HepG2 (cell line): Measurements from ENCODE around the gene INHBC. TPM values are rescaled to one million over a fixed set of nuclear protein-coding genes. Genes with fewer than 3 reads are reported as not detected.

Experiments used
- ATAC-seq: fragments of 200-7000 bp; cut with Tn5 transposase; 3 replicates; pipeline ENCODE4 v1.9.1; 2020; ENCODE audit warnings: mild to moderate bottlenecking, moderate library complexity
- BruUV-seq: library from RNA; stranded (reverse); fragments of 400-500 nt; replicated peaks from 2 replicates; lab custom pipeline; 2021; lab: Mats Ljungman, UMichigan
- CTCF ChIA-PET: fragments of 300-600 bp; formaldehyde crosslinking; extraction: SDS; loops from one replicate; lab custom pipeline; 2021; ENCODE audit warnings: low total read pairs, inconsistent platforms, low intra/inter-chr PET ratio; lab: Yijun Ruan, JAX
- POLR2A ChIA-PET: fragments of 350-600 bp; sonication (Branson Sonifier 250); formaldehyde crosslinking; loops from one replicate; lab custom pipeline; 2020; ENCODE audit warnings: antibody characterized with exemption, inconsistent platforms; lab: Yijun Ruan, JAX
- DNase-seq: peaks from one replicate; pipeline ENCODE4 v3.0.0-alpha.2; 2015; ENCODE audit warnings: low spot score
- FAIRE-seq: peaks from 3 replicates; lab custom pipeline; 2011; peaks lifted over from hg19 to GRCh38; lab: Jason Lieb, UNC
- H2AFZ ChIP-seq: one replicate; pipeline ENCODE4 v1.6.1; 2011; ENCODE audit warnings: low read length, inconsistent platforms
- H3K27ac ChIP-seq: fragments of 300-600 bp; 3 replicates; pipeline ENCODE4 v1.8.0; 2011; ENCODE audit warnings: mixed run types, mild to moderate bottlenecking, mixed read lengths, low read length, inconsistent platforms; ENCODE audit not compliant: insufficient read depth; ENCODE audit errors: extremely low read length
- H3K27me3 ChIP-seq, 2 experiments: fragments of 200-600 bp in 1 of 2; 2 replicates in 1 of 2; 3 replicates in 1 of 2; pipeline versions ENCODE4 v1.6.0 to v1.8.0; 2011; ENCODE audit warnings: low read length in 2 of 2, mild to moderate bottlenecking in 2 of 2, moderate library complexity in 2 of 2, inconsistent platforms in 1 of 2; ENCODE audit not compliant: insufficient read depth in 2 of 2, control insufficient read depth in 1 of 2
- H3K36me3 ChIP-seq, 2 experiments: fragments of 200-600 bp in 1 of 2; replicated peaks in 1 of 2; 2 replicates in 1 of 2; 3 replicates in 1 of 2; pipeline versions ENCODE4 v1.5.1 to v1.8.0; 2011; ENCODE audit warnings: low read length in 2 of 2, inconsistent platforms in 1 of 2; ENCODE audit not compliant: insufficient read depth in 2 of 2, control insufficient read depth in 1 of 2
- H3K4me1 ChIP-seq: 2 replicates; pipeline ENCODE4 v1.5.1; 2012; ENCODE audit warnings: low read length, inconsistent platforms; ENCODE audit not compliant: insufficient read depth
- H3K4me2 ChIP-seq: 2 replicates; pipeline ENCODE4 v1.6.0; 2011; ENCODE audit warnings: low read depth, low read length, inconsistent platforms
- H3K4me3 ChIP-seq, 3 experiments: fragments of 200-600 bp in 1 of 3; sonication (generic), shearing (Covaris generic) in 1 of 3; replicated peaks in 1 of 3; 2 replicates each; pipeline ENCODE4 v1.5.1; 2011 to 2016; ENCODE audit warnings: low read length in 3 of 3, inconsistent platforms in 2 of 3, low read depth in 2 of 3, mild to moderate bottlenecking in 2 of 3, control low read depth in 1 of 3, mixed read lengths in 1 of 3; ENCODE audit not compliant: insufficient read depth in 1 of 3
- H3K79me2 ChIP-seq: one replicate; pipeline ENCODE4 v1.6.1; 2011; ENCODE audit warnings: low read length, inconsistent platforms; ENCODE audit not compliant: insufficient read depth
- H3K9ac ChIP-seq: 2 replicates; pipeline ENCODE4 v1.6.0; 2011; ENCODE audit warnings: mild to moderate bottlenecking, low read depth, low read length, inconsistent platforms; ENCODE audit not compliant: insufficient read depth
- H3K9me3 ChIP-seq: 2 replicates; pipeline ENCODE4 v1.5.1; 2012; ENCODE audit warnings: mild to moderate bottlenecking, low read length
- H4K20me1 ChIP-seq: 2 replicates; pipeline ENCODE4 v1.6.0; 2011; ENCODE audit warnings: inconsistent platforms, mild to moderate bottlenecking, low read length, moderate library complexity; ENCODE audit not compliant: insufficient read depth
- CEBPB ChIP-seq: IDR thresholded peaks from 2 replicates; pipeline ENCODE4 v1.6.1; 2011; ENCODE audit warnings: low read depth, low read length, improper control_type of control experiment, borderline replicate concordance
- HOXA3 ChIP-seq: sonication (generic); formaldehyde crosslinking; IDR thresholded peaks from 2 replicates; pipeline ENCODE4 v1.5.0; 2020; ENCODE audit warnings: missing genetic modification reagents
- WGBS: methylation state at CpG from one replicate; pipeline ENCODE4 v1.1.6; 2017; ENCODE audit warnings: low lambda C conversion rate; 5-methylcytosine and 5-hydroxymethylcytosine counted together
- in situ Hi-C: cut with HindIII; loops from 2 replicates; pipeline ENCODE4 v1.10.0; 2017; ENCODE audit warnings: low pct_unique_long_range_greater_than_20kb; ENCODE audit not compliant: extremely low pct_ligation_motif_present
- intact Hi-C: fragments of 100-400 bp; cut with micrococcal nuclease; formaldehyde crosslinking; loops from one replicate; pipeline ENCODE4 v1.10.0; 2022; ENCODE audit not compliant: unreplicated experiment
- polyA plus RNA-seq, 8 experiments: library from polyadenylated mRNA; depleted of rRNA in 3 of 8; stranded (reverse) in 7 of 8; unstranded in 1 of 8; fragments of >200 nt; fragmentation: Illumina TruSeq in 4 of 8; extraction: Trizol in 4 of 8; gene quantifications; 2 replicates each; pipeline versions ENCODE4 v1.2.1 to v1.2.3, GENCODE V29; 2011 to 2016; ENCODE audit warnings: low read depth in 4 of 8, missing spikeins in 1 of 8, mixed read lengths in 1 of 8; ENCODE audit not compliant: insufficient read depth in 1 of 8
- total RNA-seq, 5 experiments: library from RNA; depleted of rRNA; stranded (reverse); fragments of >200 nt; fragmentation: Illumina TruSeq; extraction: Trizol; gene quantifications; 2 replicates each; pipeline ENCODE4 v1.2.3, GENCODE V29; 2016; ENCODE audit warnings: low read depth in 1 of 5
- TF ChIP-seq, protein P1 (sequence below): sonication (generic); formaldehyde crosslinking; IDR thresholded peaks from 2 replicates; pipeline ENCODE4 v1.4.0; 2020; ENCODE audit warnings: mild to moderate bottlenecking, missing genetic modification reagents
- TF ChIP-seq, protein P2 (sequence below): sonication (generic); formaldehyde crosslinking; IDR thresholded peaks from 2 replicates; pipeline ENCODE4 v1.8.0; 2022; ENCODE audit warnings: missing genetic modification reagents, mild to moderate bottlenecking, inconsistent platforms, borderline replicate concordance

INHBC gene
- total and polyA plus RNA-seq, 2 of the 13 experiments (the other 11 are each of a cell fraction or from before 2014, with no cell fraction given), result 1.8 to 13.8 TPM

DNA sequence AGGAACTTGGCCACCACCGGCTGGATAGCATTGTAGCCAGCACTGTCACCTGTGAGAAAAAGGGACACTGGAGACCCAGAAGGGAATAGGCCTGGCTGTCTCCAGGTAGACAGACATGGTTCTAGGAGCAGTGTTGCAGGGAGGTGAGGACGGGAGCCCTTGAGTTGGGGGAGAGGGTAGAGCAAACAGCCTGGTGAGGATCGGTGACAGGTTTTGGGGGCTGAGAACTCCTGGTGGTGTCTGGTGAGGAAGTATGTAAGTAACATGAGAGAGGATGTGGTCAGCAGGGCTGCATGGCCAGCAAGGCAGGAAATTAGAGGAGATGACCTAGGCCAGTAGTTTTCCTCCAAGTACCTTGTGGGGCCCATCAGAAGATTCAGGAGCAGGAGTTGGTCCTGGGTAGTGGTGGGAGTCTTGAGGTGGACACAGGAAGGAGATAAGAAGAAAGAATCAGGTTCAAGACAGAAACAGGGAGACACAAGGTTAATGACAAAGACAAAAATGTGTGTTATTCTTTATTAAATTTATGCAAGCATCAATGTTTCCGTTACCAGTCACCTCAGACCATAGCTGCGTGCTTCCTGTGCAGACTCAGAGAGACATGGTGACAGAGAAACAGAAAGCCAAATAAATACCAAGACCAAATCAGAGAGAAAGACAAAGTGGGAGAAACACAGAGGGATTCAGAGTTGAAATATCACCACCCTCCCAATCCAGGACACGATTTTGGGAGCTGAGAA is 45.0 kb downstream of the INHBC start, which contains the start of gene ARHGAP9 (continued):
- TF ChIP-seq, protein P1, sequence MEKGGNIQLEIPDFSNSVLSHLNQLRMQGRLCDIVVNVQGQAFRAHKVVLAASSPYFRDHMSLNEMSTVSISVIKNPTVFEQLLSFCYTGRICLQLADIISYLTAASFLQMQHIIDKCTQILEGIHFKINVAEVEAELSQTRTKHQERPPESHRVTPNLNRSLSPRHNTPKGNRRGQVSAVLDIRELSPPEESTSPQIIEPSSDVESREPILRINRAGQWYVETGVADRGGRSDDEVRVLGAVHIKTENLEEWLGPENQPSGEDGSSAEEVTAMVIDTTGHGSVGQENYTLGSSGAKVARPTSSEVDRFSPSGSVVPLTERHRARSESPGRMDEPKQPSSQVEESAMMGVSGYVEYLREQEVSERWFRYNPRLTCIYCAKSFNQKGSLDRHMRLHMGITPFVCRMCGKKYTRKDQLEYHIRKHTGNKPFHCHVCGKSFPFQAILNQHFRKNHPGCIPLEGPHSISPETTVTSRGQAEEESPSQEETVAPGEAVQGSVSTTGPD (CRISPR knock-in tag), result no peak
- TF ChIP-seq, protein P2, sequence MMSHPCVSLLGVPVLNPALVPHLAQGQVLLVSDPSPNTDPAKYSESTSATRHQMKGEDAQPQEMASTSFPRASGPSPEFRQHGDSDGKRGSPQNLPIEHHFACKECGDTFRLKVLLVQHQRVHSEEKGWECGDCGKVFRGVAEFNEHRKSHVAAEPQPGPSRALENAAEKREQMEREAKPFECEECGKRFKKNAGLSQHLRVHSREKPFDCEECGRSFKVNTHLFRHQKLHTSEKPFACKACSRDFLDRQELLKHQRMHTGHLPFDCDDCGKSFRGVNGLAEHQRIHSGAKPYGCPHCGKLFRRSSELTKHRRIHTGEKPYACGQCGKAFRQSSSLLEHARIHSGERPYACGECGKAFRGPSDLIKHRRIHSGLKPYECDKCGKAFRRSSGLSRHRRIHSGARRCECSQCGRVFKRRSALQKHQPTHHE (CRISPR knock-in tag), result no peak

DNA sequence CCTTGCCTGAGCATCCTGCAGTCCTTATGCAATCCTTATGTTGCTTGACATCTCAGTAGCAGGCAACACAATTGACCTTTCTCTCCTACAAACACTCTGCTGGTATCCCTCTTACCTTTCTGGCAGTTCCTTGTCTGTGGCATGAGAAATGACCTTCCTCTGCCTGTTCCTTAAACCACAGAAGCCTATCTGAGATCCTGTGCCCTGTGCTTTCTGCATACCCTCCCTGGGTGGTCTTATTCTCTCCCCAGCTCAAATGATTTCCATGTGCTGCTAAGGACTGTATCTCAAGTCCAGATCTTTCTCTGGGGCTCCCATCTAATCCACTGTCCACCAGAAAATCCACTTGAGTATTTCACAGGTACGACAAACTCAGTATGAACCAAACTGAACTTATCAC is 47.1 kb downstream of the INHBC start:
- POLR2A ChIA-PET, result interaction anchor here (0.6 kb wide), 1 partner anchor 21 kb away, joined by 3 read pairs; no protein-coding TSS in a partner anchor

More for the DNA sequence above, 47.1 kb downstream of the INHBC start:
- Histone ChIP-seq H3K27ac (no peak overlapping the region), H3K9ac (no peak overlapping the region)
- no peak for DNase-seq
- in situ Hi-C loops, result no loop called here
- TF ChIP-seq HOXA3 (CRISPR knock-in tag) (no peak), CEBPB (peak; percentile 15; the same call in 1 of the 2 replicates)
- TF ChIP-seq, all 625 proteins: peak for 1
- peaks cover 21% of the 10 kb centered on the region for H3K4me1 ChIP-seq
- no peak overlapping the region for H3K4me2 ChIP-seq
- H3K36me3 ChIP-seq, result no peaks in the 10 kb centered on the region
- intact Hi-C loops, result no loop called here
- H2AFZ ChIP-seq, result no peak overlapping the region
- FAIRE-seq (no peak), ATAC-seq (no peak)
- CTCF ChIA-PET, result no interaction called here
- H3K79me2 ChIP-seq, result no peaks in the 10 kb centered on the region
- peaks cover 1 to 36% of the 10 kb centered on the region in 2 experiments; a peak in 4 of 5 replicates for H3K27me3 ChIP-seq
- 82% methylated on average over 1 of the region's 1 CpG for WGBS
- no TSS peak for BruUV-seq
- H4K20me1 ChIP-seq, result no peaks in the 10 kb centered on the region
- no peaks in the 10 kb centered on the region for H3K9me3 ChIP-seq
- no peak overlapping the region for H3K4me3 ChIP-seq
